GM12878 (cell line): ENCODE data around the gene PCDHGA7. TPM values are rescaled to one million over a fixed set of nuclear protein-coding genes. Genes with fewer than 3 reads are reported as not detected.

Experiments used
- ATAC-seq: fragments of 200-7000 bp; cut with Tn5 transposase; 3 replicates; pipeline ENCODE4 v1.9.1; 2020; ENCODE audit warnings: mild to moderate bottlenecking, moderate library complexity
- BruUV-seq: library from RNA; stranded (reverse); fragments of 400-500 nt; replicated peaks from 2 replicates; lab custom pipeline; 2021; lab: Mats Ljungman, UMichigan
- CTCF ChIA-PET: fragments of 300-600 bp; sonication (Branson Sonifier 250); formaldehyde crosslinking; extraction: SDS; loops from one replicate; lab custom pipeline; 2021; ENCODE audit warnings: inconsistent platforms; lab: Yijun Ruan, JAX
- POLR2A ChIA-PET: fragments of 350-600 bp; formaldehyde crosslinking; extraction: SDS; loops from one replicate; lab custom pipeline; 2021; ENCODE audit warnings: inconsistent platforms; lab: Charles Lee
- RAD21 ChIA-PET: fragments of 300-600 bp; sonication (Branson Sonifier 250); formaldehyde crosslinking; loops from one replicate; lab custom pipeline; 2023; ENCODE audit warnings: antibody characterized with exemption; ENCODE audit not compliant: unreplicated experiment; lab: Charles Lee
- SMC1A ChIA-PET: fragments of 300-600 bp; sonication (Branson Sonifier 250); formaldehyde crosslinking; loops from one replicate; lab custom pipeline; 2023; ENCODE audit not compliant: unreplicated experiment, uncharacterized antibody; lab: Charles Lee
- DNase-seq: peaks from one replicate; pipeline ENCODE4 v3.0.0-alpha.2; 2011; ENCODE audit warnings: low read depth, low spot score
- FAIRE-seq: peaks from 3 replicates; lab custom pipeline; 2011; peaks lifted over from hg19 to GRCh38; lab: Jason Lieb, UNC
- H2AFZ ChIP-seq: 2 replicates; pipeline ENCODE4 v1.6.0; 2011; ENCODE audit warnings: low read depth, low read length, control low read depth; ENCODE audit not compliant: control insufficient read depth
- H3K27ac ChIP-seq: 2 replicates; pipeline ENCODE4 v1.5.1; 2011; ENCODE audit warnings: control low read depth; ENCODE audit not compliant: control insufficient read depth, insufficient read depth
- H3K27me3 ChIP-seq, 2 experiments: replicated peaks in 1 of 2; 2 replicates each; pipeline versions ENCODE4 v1.6.0 to v1.6.1; 2011; ENCODE audit warnings: low read length in 1 of 2; ENCODE audit not compliant: control insufficient read depth in 2 of 2, insufficient read depth in 2 of 2
- H3K36me3 ChIP-seq, 2 experiments: 2 replicates each; pipeline ENCODE4 v1.5.1; 2011; ENCODE audit warnings: low read length in 1 of 2; ENCODE audit not compliant: control insufficient read depth in 2 of 2, insufficient read depth in 2 of 2
- H3K4me1 ChIP-seq: 2 replicates; pipeline ENCODE4 v1.6.1; 2011; ENCODE audit warnings: mild to moderate bottlenecking, low read length, moderate library complexity, mixed read lengths; ENCODE audit not compliant: control insufficient read depth, insufficient read depth
- H3K4me2 ChIP-seq: 2 replicates; pipeline ENCODE4 v1.6.0; 2011; ENCODE audit warnings: control low read depth; ENCODE audit not compliant: control insufficient read depth, insufficient read depth
- H3K4me3 ChIP-seq: fragments of 200-600 bp; sonication (generic); 2 replicates; pipeline ENCODE4 v1.5.1; 2016
- H3K79me2 ChIP-seq: 2 replicates; pipeline ENCODE4 v1.6.0; 2011; ENCODE audit warnings: low read length; ENCODE audit not compliant: control insufficient read depth, insufficient read depth
- H3K9ac ChIP-seq: 2 replicates; pipeline ENCODE4 v1.8.0; 2011; ENCODE audit warnings: low read length, control low read depth, mixed read lengths; ENCODE audit not compliant: control insufficient read depth, insufficient read depth
- H3K9me3 ChIP-seq: replicated peaks from 3 replicates; pipeline ENCODE4 v1.5.1; 2011; ENCODE audit warnings: mild to moderate bottlenecking, low read length; ENCODE audit not compliant: control insufficient read depth, insufficient read depth
- H4K20me1 ChIP-seq: 2 replicates; pipeline ENCODE4 v1.6.0; 2011; ENCODE audit not compliant: control insufficient read depth, insufficient read depth
- FOXK2 ChIP-seq: fragments of 450-650 bp; IDR thresholded peaks from 2 replicates; pipeline ENCODE4 v1.6.1; 2017; ENCODE audit warnings: mild to moderate bottlenecking, moderate library complexity
- IKZF2 ChIP-seq, 2 experiments: fragments of 450-650 bp; IDR thresholded peaks; 2 replicates each; pipeline ENCODE4 v1.6.1; 2017; ENCODE audit warnings: mild to moderate bottlenecking in 2 of 2, moderate library complexity in 2 of 2
- IRF4 ChIP-seq: IDR thresholded peaks from 2 replicates; pipeline ENCODE4 v1.6.1; 2011; ENCODE audit warnings: low read depth, low read length
- LARP7 ChIP-seq: fragments of 450-650 bp; IDR thresholded peaks from 2 replicates; pipeline ENCODE4 v1.6.1; 2017; ENCODE audit warnings: mild to moderate bottlenecking
- MTA3 ChIP-seq: IDR thresholded peaks from 2 replicates; pipeline ENCODE4 v1.6.1; 2012; ENCODE audit warnings: low read length, inconsistent platforms, borderline replicate concordance
- RBBP5 ChIP-seq: fragments of 200-600 bp; sonication (generic); conservative IDR thresholded peaks from 2 replicates; pipeline ENCODE4 v1.6.1; 2016
- STAT1 ChIP-seq: fragments of 450-650 bp; conservative IDR thresholded peaks from 2 replicates; pipeline ENCODE4 v1.6.1; 2014; ENCODE audit warnings: antibody characterized with exemption, mild to moderate bottlenecking
- ZNF274 ChIP-seq: IDR thresholded peaks from one replicate; pipeline ENCODE4 v1.8.0; 2011; ENCODE audit not compliant: insufficient read length, insufficient read depth
- ZNF384 ChIP-seq: IDR thresholded peaks from 2 replicates; pipeline ENCODE4 v1.6.1; 2012; ENCODE audit warnings: low read depth, mild to moderate bottlenecking, low read length, improper control_type of control experiment, borderline replicate concordance
- WGBS: methylation state at CpG from one replicate; pipeline ENCODE4 v1.1.6; 2016; ENCODE audit warnings: low lambda C conversion rate; ENCODE audit not compliant: insufficient replicate concordance, insufficient coverage; ENCODE audit errors: missing lambda C conversion rate; 5-methylcytosine and 5-hydroxymethylcytosine counted together
- in situ Hi-C: fragments of 300-500 bp; cut with MboI; formaldehyde crosslinking; loops from 9 replicates; pipeline ENCODE4 v1.14.3; 2018; ENCODE audit warnings: mixed read lengths
- intact Hi-C: fragments of 100-400 bp; cut with micrococcal nuclease; formaldehyde crosslinking; loops from one replicate; pipeline ENCODE4 v1.14.2; 2022; ENCODE audit not compliant: unreplicated experiment
- polyA plus RNA-seq, 11 experiments: library from polyadenylated mRNA; depleted of rRNA in 4 of 11; unstranded in 6 of 11; stranded (reverse) in 5 of 11; fragments of >200 nt; fragmentation: Nextera tagmentation in 4 of 11; fragmentation: Illumina TruSeq in 1 of 11; extraction: Ambion mirVana in 4 of 11; extraction: Trizol in 1 of 11; gene quantifications; 1 replicate in 1 of 11; 2 replicates in 10 of 11; pipeline versions ENCODE4 v1.2.1 to v1.2.3, GENCODE V29; 2011 to 2016; ENCODE audit warnings: inconsistent platforms in 2 of 11, missing spikeins in 2 of 11, low read depth in 1 of 11
- total RNA-seq, 4 experiments: library from RNA; depleted of rRNA in 3 of 4; stranded (reverse); fragments of >200 nt in 3 of 4; fragmentation: Illumina TruSeq in 1 of 4; extraction: Trizol in 1 of 4; gene quantifications; 2 replicates each; pipeline versions ENCODE4 v1.2.1 to v1.2.3, GENCODE V29; 2013 to 2021
- TF ChIP-seq, protein P1 (sequence below): IDR thresholded peaks from 2 replicates; pipeline ENCODE4 v1.6.1; 2012; ENCODE audit warnings: low read depth, low read length, improper control_type of control experiment
- TF ChIP-seq, protein P2 (sequence below): IDR thresholded peaks from 2 replicates; pipeline ENCODE4 v1.6.1; 2011; ENCODE audit warnings: borderline replicate concordance, low read depth, mild to moderate bottlenecking, moderate library complexity, low read length; ENCODE audit not compliant: insufficient read depth, poor library complexity, severe bottlenecking
- TF ChIP-seq, protein P3 (sequence below): fragments of 450-650 bp; IDR thresholded peaks from 2 replicates; pipeline ENCODE4 v1.6.1; 2018; ENCODE audit warnings: borderline replicate concordance, mild to moderate bottlenecking; ENCODE audit not compliant: partially characterized antibody
- TF ChIP-seq, protein P4 (sequence below): IDR thresholded peaks from 2 replicates; pipeline ENCODE4 v1.6.1; 2012; ENCODE audit warnings: low read depth, low read length, improper control_type of control experiment
- TF ChIP-seq, protein P5 (sequence below): fragments of 450-650 bp; IDR thresholded peaks from 2 replicates; pipeline ENCODE4 v1.6.1; 2014; ENCODE audit warnings: mild to moderate bottlenecking
- TF ChIP-seq, protein P6 (sequence below): fragments of 450-650 bp; IDR thresholded peaks from 2 replicates; pipeline ENCODE4 v1.6.1; 2016; ENCODE audit warnings: mild to moderate bottlenecking

Gene PCDHGA7
- total and polyA plus RNA-seq, 10 of the 15 experiments (the other 5 are each of a cell fraction or from before 2014, with no cell fraction given): 0.01 to 0.18 (median 0.08) TPM; not detected in 3

DNA sequence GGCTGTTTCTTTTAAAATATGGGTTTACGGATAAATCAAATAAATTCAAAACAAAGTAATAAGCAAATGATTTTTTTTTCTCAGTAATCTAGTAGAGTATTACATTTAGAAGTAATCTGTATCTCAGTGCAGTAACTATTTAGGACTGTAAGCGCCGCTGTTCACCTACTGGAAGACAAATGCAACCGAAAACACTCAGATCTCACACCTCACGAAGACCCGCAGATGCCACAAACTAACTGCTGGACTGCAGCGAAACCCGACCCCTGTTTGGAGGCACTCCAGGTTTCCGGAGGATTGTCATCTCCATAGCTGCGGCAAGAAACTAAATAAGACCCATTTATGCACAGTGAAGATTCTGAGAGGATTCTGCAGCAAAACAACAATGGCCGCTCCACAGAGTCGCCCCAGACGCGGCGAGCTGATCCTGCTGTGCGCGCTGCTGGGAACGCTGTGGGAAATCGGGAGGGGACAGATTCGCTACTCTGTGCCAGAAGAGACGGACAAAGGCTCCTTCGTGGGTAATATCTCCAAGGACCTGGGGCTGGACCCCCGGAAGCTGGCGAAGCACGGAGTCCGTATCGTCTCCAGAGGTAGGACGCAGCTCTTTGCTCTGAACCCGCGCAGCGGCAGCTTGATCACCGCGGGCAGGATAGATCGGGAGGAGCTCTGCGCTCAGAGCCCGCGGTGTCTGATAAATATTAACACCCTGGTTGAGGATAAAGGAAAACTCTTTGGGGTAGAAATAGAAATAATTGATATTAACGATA, 10.1 kb downstream of the PCDHGA7 start, which contains the start of gene PCDHGA8:
TSS of gene PCDHGA8 (plus strand) at position 205 of the 770 bp plus-strand sequence. CDS start at position 386, 181 bp downstream.
- H3K79me2 ChIP-seq: no peaks in the 10 kb centered on the region
- H3K4me3 ChIP-seq: no peak within 1 kb of the TSS
- ChIA-PET RAD21 (no interaction called here), SMC1A (interaction anchor here (1.4 kb wide), 1 partner anchor 165 kb away, joined by 4 read pairs; no protein-coding TSS in a partner anchor), POLR2A (no interaction called here), CTCF (interaction anchor here (0.9 to 1.4 kb wide), 4 partner anchors 10 to 171 kb away, joined by 3 read pairs; partner anchors contain the start of genes PCDHGA10 and PCDHGA7)
- in situ Hi-C loops (no loop called here), intact Hi-C loops (no loop called here)
- H3K36me3 ChIP-seq: no peaks in the 10 kb centered on the region
- H2AFZ ChIP-seq: no peak within 1 kb of the TSS
- H4K20me1 ChIP-seq: no peaks in the 10 kb centered on the region
- FAIRE-seq (no peak), ATAC-seq (no peak), DNase-seq (no peak)
- H3K27me3 ChIP-seq: no peaks in the 10 kb centered on the region
- H3K4me1 ChIP-seq: no peaks in the 10 kb centered on the region
- no TSS peak for BruUV-seq
- H3K9ac ChIP-seq: no peak within 1 kb of the TSS
- no peak within 1 kb of the TSS for H3K4me2 ChIP-seq
- H3K27ac ChIP-seq: no peak within 1 kb of the TSS
- peaks cover 5% of the 10 kb centered on the region; the same call in 2 of the 3 replicates for H3K9me3 ChIP-seq
- 83% methylated on average over 38 of the region's 38 CpGs for WGBS
- TF ChIP-seq, protein P1, sequence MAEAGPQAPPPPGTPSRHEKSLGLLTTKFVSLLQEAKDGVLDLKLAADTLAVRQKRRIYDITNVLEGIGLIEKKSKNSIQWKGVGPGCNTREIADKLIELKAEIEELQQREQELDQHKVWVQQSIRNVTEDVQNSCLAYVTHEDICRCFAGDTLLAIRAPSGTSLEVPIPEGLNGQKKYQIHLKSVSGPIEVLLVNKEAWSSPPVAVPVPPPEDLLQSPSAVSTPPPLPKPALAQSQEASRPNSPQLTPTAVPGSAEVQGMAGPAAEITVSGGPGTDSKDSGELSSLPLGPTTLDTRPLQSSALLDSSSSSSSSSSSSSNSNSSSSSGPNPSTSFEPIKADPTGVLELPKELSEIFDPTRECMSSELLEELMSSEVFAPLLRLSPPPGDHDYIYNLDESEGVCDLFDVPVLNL: no peak
- TF ChIP-seq LARP7 (no peak), IRF4 (no peak), STAT1 (no peak), IKZF2 (IDR thresholded peaks at IDR 0.05) (no peak), MTA3 (no peak), ZNF384 (no peak), RBBP5 (no peak), FOXK2 (no peak), ZNF274 (no peak)
- TF ChIP-seq, protein P2, sequence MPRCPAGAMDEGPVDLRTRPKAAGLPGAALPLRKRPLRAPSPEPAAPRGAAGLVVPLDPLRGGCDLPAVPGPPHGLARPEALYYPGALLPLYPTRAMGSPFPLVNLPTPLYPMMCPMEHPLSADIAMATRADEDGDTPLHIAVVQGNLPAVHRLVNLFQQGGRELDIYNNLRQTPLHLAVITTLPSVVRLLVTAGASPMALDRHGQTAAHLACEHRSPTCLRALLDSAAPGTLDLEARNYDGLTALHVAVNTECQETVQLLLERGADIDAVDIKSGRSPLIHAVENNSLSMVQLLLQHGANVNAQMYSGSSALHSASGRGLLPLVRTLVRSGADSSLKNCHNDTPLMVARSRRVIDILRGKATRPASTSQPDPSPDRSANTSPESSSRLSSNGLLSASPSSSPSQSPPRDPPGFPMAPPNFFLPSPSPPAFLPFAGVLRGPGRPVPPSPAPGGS: no peak
- TF ChIP-seq, protein P3, sequence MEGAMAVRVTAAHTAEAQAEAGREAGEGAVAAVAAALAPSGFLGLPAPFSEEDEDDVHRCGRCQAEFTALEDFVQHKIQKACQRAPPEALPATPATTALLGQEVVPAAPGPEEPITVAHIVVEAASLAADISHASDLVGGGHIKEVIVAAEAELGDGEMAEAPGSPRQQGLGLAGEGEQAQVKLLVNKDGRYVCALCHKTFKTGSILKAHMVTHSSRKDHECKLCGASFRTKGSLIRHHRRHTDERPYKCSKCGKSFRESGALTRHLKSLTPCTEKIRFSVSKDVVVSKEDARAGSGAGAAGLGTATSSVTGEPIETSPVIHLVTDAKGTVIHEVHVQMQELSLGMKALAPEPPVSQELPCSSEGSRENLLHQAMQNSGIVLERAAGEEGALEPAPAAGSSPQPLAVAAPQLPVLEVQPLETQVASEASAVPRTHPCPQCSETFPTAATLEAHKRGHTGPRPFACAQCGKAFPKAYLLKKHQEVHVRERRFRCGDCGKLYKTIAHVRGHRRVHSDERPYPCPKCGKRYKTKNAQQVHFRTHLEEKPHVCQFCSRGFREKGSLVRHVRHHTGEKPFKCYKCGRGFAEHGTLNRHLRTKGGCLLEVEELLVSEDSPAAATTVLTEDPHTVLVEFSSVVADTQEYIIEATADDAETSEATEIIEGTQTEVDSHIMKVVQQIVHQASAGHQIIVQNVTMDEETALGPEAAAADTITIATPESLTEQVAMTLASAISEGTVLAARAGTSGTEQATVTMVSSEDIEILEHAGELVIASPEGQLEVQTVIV: no peak
- TF ChIP-seq, protein P4, sequence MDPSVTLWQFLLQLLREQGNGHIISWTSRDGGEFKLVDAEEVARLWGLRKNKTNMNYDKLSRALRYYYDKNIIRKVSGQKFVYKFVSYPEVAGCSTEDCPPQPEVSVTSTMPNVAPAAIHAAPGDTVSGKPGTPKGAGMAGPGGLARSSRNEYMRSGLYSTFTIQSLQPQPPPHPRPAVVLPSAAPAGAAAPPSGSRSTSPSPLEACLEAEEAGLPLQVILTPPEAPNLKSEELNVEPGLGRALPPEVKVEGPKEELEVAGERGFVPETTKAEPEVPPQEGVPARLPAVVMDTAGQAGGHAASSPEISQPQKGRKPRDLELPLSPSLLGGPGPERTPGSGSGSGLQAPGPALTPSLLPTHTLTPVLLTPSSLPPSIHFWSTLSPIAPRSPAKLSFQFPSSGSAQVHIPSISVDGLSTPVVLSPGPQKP: no peak
- TF ChIP-seq, protein P5, sequence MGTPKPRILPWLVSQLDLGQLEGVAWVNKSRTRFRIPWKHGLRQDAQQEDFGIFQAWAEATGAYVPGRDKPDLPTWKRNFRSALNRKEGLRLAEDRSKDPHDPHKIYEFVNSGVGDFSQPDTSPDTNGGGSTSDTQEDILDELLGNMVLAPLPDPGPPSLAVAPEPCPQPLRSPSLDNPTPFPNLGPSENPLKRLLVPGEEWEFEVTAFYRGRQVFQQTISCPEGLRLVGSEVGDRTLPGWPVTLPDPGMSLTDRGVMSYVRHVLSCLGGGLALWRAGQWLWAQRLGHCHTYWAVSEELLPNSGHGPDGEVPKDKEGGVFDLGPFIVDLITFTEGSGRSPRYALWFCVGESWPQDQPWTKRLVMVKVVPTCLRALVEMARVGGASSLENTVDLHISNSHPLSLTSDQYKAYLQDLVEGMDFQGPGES: no peak
- TF ChIP-seq, protein P6, sequence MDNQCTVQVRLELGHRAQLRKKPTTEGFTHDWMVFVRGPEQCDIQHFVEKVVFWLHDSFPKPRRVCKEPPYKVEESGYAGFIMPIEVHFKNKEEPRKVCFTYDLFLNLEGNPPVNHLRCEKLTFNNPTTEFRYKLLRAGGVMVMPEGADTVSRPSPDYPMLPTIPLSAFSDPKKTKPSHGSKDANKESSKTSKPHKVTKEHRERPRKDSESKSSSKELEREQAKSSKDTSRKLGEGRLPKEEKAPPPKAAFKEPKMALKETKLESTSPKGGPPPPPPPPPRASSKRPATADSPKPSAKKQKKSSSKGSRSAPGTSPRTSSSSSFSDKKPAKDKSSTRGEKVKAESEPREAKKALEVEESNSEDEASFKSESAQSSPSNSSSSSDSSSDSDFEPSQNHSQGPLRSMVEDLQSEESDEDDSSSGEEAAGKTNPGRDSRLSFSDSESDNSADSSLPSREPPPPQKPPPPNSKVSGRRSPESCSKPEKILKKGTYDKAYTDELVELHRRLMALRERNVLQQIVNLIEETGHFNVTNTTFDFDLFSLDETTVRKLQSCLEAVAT: no peak
